K562 (cell line): ENCODE results near the gene DOCK1. TPM values are rescaled to one million over a fixed set of nuclear protein-coding genes. Genes with fewer than 3 reads are reported as not detected.

ENCODE experiments used
- CHD7 ChIP-seq: fragments of 200-600 bp; sonication (generic); IDR thresholded peaks from one replicate; pipeline ENCODE4 v1.6.1; 2012; ENCODE audit warnings: mild to moderate bottlenecking, low read depth, low read length, inconsistent platforms
- FOXJ2 ChIP-seq: fragments of 200-800 bp; sonication (Bioruptor generic); IDR thresholded peaks from 2 replicates; pipeline ENCODE4 v1.6.1; 2016; ENCODE audit warnings: missing genetic modification characterization, missing compliant biosample characterization
- HDAC6 ChIP-seq: IDR thresholded peaks from 2 replicates; pipeline ENCODE4 v1.6.1; 2012; ENCODE audit warnings: low read depth, mild to moderate bottlenecking, control low read depth, inconsistent platforms, low read length, moderate library complexity
- SAP30 ChIP-seq: fragments of 200-600 bp; sonication (generic); IDR thresholded peaks from 2 replicates; pipeline ENCODE4 v1.6.1; 2012; ENCODE audit warnings: borderline replicate concordance, low read depth, mild to moderate bottlenecking, moderate library complexity, low read length, control low read depth, inconsistent platforms; ENCODE audit not compliant: insufficient read depth, poor library complexity, severe bottlenecking
- SMC3 ChIP-seq: conservative IDR thresholded peaks from 2 replicates; pipeline ENCODE4 v1.6.1; 2011; ENCODE audit warnings: low read depth, low read length, improper control_type of control experiment; ENCODE audit not compliant: insufficient read depth
- ZNF165 ChIP-seq: fragments of 250-450 bp; sonication (Bioruptor Pico); IDR thresholded peaks from 2 replicates; pipeline ENCODE4 v1.4.0; 2020; ENCODE audit warnings: borderline replicate concordance
- polyA plus RNA-seq, 8 experiments: library from polyadenylated mRNA; depleted of rRNA in 4 of 8; stranded (reverse) in 5 of 8; unstranded in 3 of 8; fragments of >200 nt; fragmentation: Nextera tagmentation in 2 of 8; fragmentation: Illumina TruSeq in 1 of 8; extraction: Ambion mirVana in 2 of 8; extraction: Trizol in 1 of 8; gene quantifications; 2 replicates each; pipeline versions ENCODE4 v1.2.1 to v1.2.3, GENCODE V29; 2011 to 2014; ENCODE audit warnings: inconsistent platforms in 1 of 8, missing spikeins in 1 of 8
- total RNA-seq, 7 experiments: library from RNA; depleted of rRNA in 6 of 7; stranded (reverse); fragments of >200 nt in 6 of 7; fragmentation: Illumina TruSeq in 2 of 7; extraction: Trizol in 2 of 7; gene quantifications; 2 replicates each; pipeline versions ENCODE4 v1.2.1 to v1.2.3, GENCODE V29; 2011 to 2021; ENCODE audit warnings: low replicate concordance in 1 of 7

DOCK1 gene
- total and polyA plus RNA-seq, 9 of the 15 experiments (the other 6 are each of a cell fraction or from before 2014, with no cell fraction given): 0.31 TPM; not detected in 8

GRCh38 chr10:126921974-126922525 is 16.8 kb downstream of the DOCK1 start (continued):
- TF ChIP-seq CHD7: no peak
- no peak for TF ChIP-seq SAP30
- no peak for TF ChIP-seq SMC3
- no peak for TF ChIP-seq FOXJ2 (tag)
- TF ChIP-seq HDAC6: no peak
- TF ChIP-seq ZNF165 (CRISPR knock-in tag): no peak
